HG03025 (cell line): Measurements from ENCODE around the gene ACTL9.

Experiments
- ATAC-seq: cut with Tn5 transposase; IDR thresholded peaks from one replicate; pipeline ENCODE4 v1.9.1; 2021; ENCODE audit warnings: mild to moderate bottlenecking, moderate library complexity; ENCODE audit not compliant: unreplicated experiment, low FRiP score

Gene ACTL9

GRCh38 chr19:8648240-8648639, 50.4 kb downstream of the ACTL9 start:
- ATAC-seq = no peak
